ENCODE results near the gene SELENOH.

Gene SELENOH

DNA sequence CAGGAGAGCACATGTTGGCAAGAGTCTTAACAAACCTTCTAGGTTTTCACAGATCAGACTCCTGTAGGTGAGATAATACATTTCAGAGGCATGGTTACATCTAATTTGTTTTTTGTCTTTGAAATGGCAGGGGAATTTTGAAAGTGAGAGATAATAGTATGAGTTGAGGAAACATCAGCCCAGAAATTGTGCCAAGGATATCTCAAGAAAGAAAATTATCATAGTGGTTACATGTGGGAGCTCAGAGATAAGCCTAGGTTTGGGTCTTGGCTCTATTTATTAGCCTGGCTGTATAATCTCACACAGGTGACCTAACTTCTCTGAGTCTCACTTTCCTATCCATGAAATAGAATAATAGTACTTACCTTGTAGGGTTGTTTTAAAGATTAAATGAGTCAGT, 9.9 kb downstream of the SELENOH start:
- DNase-seq = no peak

DNA sequence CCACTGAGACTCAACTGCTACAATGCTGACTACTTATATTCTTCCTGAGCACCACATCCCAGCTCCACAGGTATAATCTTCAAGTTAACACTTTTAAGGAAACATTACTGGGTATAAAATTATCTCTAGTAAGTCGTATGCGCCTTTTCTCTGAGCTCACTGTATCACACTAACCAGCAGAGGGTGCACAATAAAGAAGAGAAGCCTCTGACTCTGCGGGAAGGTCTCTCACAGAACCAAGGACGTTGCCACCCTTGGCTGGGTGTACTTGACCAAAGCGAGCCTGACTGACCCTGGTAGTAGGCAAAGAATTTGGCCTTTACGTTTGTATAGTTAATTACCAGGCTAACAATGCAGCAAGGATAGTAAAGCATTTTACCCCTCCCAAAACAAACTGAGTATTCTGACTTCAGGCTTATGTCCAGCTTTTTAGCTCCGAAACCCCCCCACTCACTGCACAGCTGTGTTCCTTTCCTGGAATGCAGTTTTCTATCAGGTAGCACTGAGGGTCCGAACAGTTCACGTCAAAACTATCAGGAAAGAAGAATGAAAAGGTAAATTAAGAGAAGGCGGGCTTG, 10.5 kb downstream of the SELENOH start, which contains the start of gene BTBD18:
BTBD18 (minus strand) TSS at position 144 of the 578 bp plus-strand sequence. CDS start 631 bp downstream, outside the sequence.
- peak; percentile 4 for DNase-seq

- DNase-seq = no peak
Measured at GRCh38 chr11:57752954-57753353, 11.7 kb downstream of the SELENOH start.

- no peak for DNase-seq
Measured at GRCh38 chr11:57758174-57758573, 16.9 kb downstream of the SELENOH start.

DNA sequence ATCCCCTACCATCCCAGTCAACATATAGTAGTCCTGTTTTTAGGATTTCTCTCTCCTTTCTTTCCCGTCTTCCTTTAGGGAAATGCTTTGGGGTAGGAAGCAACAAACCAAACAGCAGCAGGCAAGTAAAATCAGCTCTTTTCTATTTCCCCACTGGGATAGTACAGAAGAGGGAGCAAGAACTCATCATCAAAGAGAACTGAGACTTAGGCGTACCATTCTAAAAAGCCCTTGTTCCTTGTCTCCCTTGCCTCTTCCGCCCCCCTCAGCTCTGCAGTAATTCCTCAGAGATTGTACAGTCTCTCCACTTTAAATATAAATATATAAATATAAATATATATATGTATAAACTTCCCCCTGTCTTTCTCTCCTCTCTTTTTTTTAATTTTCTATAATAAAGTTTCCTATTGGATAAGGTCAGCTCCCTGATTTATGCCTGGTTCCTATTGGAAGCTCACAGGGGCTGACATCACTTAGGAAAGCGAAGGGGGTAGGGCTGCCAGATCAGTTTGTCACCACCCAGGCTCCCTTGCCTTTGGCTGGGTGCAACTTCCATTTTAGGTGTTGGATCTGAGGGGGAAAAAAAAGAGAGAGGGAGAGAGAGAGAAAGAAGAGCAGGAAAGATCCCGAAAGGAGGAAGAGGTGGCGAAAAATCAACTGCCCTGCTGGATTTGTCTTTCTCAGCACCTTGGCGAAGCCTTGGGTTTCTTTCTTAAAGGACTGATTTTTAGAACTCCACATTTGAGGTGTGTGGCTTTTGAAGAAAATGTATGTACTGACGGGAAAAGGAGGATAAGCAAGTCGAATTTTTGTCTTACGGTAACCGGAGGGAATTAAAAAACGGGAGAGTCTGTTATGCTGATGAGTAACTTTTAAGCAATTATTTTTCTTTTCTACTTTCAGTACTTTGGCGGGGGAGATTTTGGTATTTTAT, 20.3 kb downstream of the SELENOH start, which contains the start of gene CTNND1:
CTNND1 (plus strand) TSS at position 502 of the 934 bp plus-strand sequence. CDS start 29,677 bp downstream, outside the sequence.
- DNase-seq = peak; percentile 90

- no peak for DNase-seq
Measured at GRCh38 chr11:57762235-57762861, 21.1 kb downstream of the SELENOH start.

- no peak for DNase-seq
Measured at GRCh38 chr11:57763568-57763967, 22.3 kb downstream of the SELENOH start.

DNA sequence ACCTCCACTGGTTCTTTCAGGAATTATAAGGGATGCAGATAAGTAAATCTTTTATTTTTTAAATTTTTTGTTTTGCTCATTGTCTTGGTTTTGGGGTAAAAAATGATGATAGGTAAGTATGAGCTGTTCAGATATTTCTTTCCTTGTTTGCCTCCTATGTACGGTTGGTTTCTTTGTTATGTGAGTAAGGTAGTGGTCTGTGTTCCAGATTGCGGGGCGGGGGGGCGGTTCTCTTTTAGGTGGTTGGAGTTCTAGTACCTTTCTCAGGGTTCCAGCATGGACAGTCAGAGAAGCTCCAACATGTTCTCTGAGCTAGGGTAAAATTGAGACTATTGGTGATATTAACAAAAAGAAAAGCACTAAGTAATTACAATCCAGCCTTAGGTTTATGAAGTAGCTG, 22.7 kb downstream of the SELENOH start:
- no peak for DNase-seq

- DNase-seq = no peak
Measured at GRCh38 chr11:57764566-57764965, 23.3 kb downstream of the SELENOH start.

GRCh38 chr11:57764972-57765371, 23.7 kb downstream of the SELENOH start:
- DNase-seq = no peak

DNA sequence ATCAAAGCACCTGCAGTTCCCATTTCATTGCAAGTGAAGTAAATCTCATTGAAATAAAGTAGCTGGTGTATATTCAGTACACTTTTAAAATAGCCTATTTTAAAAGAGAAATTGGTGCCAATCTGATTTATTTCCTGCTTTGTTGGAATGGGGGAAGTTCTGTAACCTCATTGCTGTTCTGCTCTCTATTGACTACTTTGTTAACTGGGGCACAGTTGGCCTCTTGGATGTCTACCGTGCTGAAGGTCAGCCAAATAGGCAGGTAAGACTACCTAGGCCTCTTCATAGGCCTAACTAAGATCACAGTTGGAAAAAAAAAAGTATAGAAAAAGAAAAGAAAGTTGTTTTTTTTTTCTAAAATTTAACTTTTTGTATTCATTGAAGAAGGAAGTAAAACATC, 29.5 kb downstream of the SELENOH start:
- DNase-seq = no peak

DNA sequence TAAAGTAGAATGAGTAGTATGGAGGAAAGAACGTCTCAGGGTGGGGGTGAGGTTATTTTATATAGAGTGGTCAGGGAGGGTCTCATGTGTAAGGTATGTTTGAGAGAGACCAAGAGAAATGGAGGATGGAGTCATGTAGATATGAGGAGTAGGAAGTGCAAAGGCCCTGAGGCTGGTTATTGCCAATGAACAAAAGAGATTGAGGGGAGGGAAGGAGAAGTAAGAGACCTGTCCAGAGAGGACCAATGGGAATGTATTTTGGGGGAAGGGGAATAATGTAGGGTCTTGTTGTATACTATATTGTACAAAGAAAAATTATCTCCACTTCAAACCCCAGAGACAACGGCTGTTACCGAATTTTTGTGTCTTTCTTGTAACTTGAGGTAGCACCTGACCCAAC, 30.1 kb downstream of the SELENOH start:
- DNase-seq = no peak

GRCh38 chr11:57772562-57772961, 31.3 kb downstream of the SELENOH start:
- no peak for DNase-seq

GRCh38 chr11:57773026-57773598, 31.8 kb downstream of the SELENOH start:
- DNase-seq = no peak

- no peak for DNase-seq
Measured at GRCh38 chr11:57775491-57775890, 34.2 kb downstream of the SELENOH start.

GRCh38 chr11:57776031-57776521, 34.8 kb downstream of the SELENOH start:
- no peak for DNase-seq

- no peak for DNase-seq
Measured at GRCh38 chr11:57776577-57777210, 35.4 kb downstream of the SELENOH start.

DNA sequence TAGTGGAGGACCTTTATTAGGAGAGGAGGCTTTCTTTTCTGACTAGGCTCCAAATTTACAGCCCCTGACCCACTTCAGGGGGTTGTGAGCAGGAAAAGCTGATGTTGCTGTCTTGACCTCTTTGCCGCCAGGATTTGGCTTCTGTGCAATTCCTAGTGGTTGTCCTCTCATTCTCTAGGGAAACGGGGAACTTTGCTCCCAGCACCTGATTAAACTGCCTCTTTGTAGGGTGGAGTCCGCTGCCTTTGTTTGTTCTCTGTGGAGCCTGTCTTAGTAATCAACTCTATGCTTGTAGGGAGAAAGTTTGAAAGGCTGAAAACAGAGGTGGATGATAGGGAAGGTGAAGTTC, 36.7 kb downstream of the SELENOH start:
- DNase-seq = no peak

DNA sequence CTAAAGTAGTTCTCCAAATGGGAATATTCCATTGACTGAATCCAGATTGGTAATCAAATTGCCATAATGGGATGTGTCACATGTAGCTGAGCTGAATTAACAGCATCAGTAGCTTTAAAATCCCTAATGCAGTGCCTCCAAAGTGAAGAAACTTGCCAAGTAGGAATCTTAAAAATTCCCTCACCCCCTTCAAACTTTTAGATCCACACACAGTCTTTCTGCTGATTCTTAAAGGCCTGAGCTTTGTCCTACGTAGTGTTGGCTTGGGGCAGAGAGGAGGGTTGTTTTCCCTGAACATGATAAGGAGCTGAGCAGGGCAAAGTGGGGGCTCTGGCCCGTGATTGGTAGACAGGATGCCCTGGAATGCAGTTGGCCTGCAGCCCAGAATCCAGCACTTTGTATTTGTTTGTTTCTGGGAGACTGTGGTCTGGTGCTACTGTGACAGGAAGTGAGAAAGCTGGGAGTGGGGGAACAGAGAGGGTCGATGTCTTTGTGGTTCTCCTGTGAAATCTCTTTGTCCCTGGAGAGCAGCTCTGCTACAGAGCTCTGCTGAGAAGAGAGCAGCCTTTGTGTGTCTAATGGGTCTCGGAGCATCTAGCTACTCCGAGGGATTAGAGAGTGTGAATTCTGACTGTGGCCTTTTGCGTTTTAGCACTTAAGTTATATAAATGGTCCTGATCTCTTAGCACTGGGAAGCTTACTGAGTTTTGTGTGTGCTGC, 37.2 kb downstream of the SELENOH start:
- DNase-seq = no peak

GRCh38 chr11:57779276-57779675, 38.0 kb downstream of the SELENOH start:
- DNase-seq = no peak

- no peak for DNase-seq
Measured at GRCh38 chr11:57781529-57781943, 40.2 kb downstream of the SELENOH start.

DNA sequence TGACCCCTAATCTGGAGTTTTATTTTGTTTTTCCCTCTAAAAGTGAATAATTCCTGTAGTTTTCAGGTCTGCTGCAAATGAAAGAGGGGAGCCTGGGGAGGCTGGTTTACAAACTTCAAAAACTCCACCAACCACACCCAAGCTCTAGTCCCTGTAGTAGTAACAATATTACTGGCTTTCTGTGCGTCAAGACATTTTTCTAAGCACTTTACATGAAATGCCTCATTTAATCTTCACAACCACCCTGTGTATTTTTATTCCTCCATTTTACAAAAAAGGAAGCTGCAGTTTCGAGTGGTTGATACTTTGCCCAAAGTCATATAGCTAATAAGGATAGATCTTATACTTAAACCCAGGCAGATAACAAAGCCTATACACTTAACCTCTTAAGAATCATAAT, 43.8 kb downstream of the SELENOH start:
- no peak for DNase-seq

Data from NCI-H1694 treated with DMSO at 0.1 percent for 48 hours (cell line).